ENCODE results near the gene GRIN3B. TPM values are rescaled to one million over a fixed set of nuclear protein-coding genes. Genes with fewer than 3 reads are reported as not detected.

GRIN3B gene
- total and polyA plus RNA-seq, 10 of the 15 experiments (the other 5 are each of a cell fraction or from before 2014, with no cell fraction given): 0.15 TPM; not detected in 9

DNA sequence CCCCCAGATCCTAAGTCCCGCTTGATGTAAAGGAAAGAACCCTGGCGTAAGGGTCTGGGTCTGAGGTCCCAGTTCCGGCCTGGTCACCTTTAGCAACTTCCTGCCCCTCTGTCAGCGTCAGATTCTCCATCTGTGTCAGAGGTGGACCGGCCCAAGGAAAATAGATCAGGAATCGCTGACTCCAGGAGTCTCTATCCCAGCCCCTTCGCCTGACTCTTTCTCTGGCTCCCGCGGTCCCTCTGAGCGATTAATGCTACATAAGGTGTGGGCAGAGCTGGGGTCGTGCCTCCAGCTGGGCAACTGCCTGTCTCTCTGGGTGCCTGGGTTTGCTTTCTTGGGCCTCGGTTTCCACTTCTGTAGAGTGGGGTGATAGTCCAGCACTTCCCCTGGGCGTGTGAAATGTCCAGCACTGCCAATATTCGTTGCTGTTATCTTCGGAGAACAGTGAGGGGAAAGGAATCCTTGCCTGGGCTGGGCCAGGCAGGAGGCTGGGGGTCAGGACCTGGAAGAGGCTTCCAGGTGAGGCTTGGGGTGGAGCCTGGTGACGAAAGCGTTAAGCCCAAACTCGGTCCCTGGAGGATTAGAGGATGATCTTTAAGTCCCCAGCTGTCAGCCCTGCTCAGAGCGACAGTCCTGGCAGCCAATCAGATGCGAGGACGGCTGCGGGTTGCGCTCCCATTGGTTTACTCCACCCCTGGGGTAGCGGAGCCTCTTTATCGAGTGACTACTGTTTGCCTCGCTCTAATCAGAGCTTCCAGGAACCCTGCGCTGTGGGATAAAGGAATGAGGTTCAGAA is 40.5 kb downstream of the GRIN3B start (continued):
- TF ChIP-seq NFYB (IDR thresholded peaks at IDR 0.05; ENCODE audit: insufficient read depth, low read depth, low read length) (peak; percentile 100), SUPT20H (IDR thresholded peaks at IDR 0.05; ENCODE audit: borderline replicate concordance, control insufficient read depth, low read depth, low read length) (no peak), PAX5 (IDR thresholded peaks at IDR 0.05; ENCODE audit: borderline replicate concordance, low read depth, low read length) (no peak), SREBF1 (IDR thresholded peaks at IDR 0.05; ENCODE audit: low read length) (no peak), GABPA (IDR thresholded peaks at IDR 0.05; ENCODE audit: low read depth) (no peak), SIN3A (IDR thresholded peaks at IDR 0.05; ENCODE audit: low read depth, low read length) (0 out of 2 replicates have a peak, but pooled peaks have one; percentile 44), BRCA1 (IDR thresholded peaks at IDR 0.05; ENCODE audit: low read depth, low read length) (no peak), POU2F2 (IDR thresholded peaks at IDR 0.05; ENCODE audit: borderline replicate concordance, low read depth, low read length) (peak; percentile 26; the same call in 1 of the 3 replicates), EP300 (IDR thresholded peaks at IDR 0.05; ENCODE audit: borderline replicate concordance in 1 of 2, control insufficient read depth in 1 of 2, low read depth in 2 of 2, low read length in 2 of 2) (no peak), STAT1 (conservative IDR thresholded peaks at IDR 0.05) (no peak), MEF2A (IDR thresholded peaks at IDR 0.05; ENCODE audit: insufficient read depth, low read depth, low read length) (no peak), HCFC1 (IDR thresholded peaks at IDR 0.05; ENCODE audit: low read length) (no peak), TCF3 (IDR thresholded peaks at IDR 0.05; ENCODE audit: borderline replicate concordance, insufficient read depth, low read depth, low read length) (peak; percentile 36; the same call in 1 of the 2 replicates), CEBPB (IDR thresholded peaks at IDR 0.05; ENCODE audit: borderline replicate concordance in 1 of 2, low read depth in 2 of 2, low read length in 2 of 2) (no peak), PML (IDR thresholded peaks at IDR 0.05; ENCODE audit: low read length) (no peak), YY1 (IDR thresholded peaks at IDR 0.05; ENCODE audit: low read depth, low read length) (no peak), IRF4 (IDR thresholded peaks at IDR 0.05; ENCODE audit: low read depth, low read length) (no peak), ASH2L (IDR thresholded peaks at IDR 0.05; ENCODE audit: borderline replicate concordance, low read depth) (no peak)
- TF ChIP-seq, protein P1, sequence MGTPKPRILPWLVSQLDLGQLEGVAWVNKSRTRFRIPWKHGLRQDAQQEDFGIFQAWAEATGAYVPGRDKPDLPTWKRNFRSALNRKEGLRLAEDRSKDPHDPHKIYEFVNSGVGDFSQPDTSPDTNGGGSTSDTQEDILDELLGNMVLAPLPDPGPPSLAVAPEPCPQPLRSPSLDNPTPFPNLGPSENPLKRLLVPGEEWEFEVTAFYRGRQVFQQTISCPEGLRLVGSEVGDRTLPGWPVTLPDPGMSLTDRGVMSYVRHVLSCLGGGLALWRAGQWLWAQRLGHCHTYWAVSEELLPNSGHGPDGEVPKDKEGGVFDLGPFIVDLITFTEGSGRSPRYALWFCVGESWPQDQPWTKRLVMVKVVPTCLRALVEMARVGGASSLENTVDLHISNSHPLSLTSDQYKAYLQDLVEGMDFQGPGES (IDR thresholded peaks at IDR 0.05): peak; percentile 91
- TF ChIP-seq, protein P2, sequence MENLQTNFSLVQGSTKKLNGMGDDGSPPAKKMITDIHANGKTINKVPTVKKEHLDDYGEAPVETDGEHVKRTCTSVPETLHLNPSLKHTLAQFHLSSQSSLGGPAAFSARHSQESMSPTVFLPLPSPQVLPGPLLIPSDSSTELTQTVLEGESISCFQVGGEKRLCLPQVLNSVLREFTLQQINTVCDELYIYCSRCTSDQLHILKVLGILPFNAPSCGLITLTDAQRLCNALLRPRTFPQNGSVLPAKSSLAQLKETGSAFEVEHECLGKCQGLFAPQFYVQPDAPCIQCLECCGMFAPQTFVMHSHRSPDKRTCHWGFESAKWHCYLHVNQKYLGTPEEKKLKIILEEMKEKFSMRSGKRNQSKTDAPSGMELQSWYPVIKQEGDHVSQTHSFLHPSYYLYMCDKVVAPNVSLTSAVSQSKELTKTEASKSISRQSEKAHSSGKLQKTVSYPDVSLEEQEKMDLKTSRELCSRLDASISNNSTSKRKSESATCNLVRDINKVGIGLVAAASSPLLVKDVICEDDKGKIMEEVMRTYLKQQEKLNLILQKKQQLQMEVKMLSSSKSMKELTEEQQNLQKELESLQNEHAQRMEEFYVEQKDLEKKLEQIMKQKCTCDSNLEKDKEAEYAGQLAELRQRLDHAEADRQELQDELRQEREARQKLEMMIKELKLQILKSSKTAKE (IDR thresholded peaks at IDR 0.05; ENCODE audit: low read depth, poor library complexity, severe bottlenecking): peak; percentile 52
- TF ChIP-seq, protein P3, sequence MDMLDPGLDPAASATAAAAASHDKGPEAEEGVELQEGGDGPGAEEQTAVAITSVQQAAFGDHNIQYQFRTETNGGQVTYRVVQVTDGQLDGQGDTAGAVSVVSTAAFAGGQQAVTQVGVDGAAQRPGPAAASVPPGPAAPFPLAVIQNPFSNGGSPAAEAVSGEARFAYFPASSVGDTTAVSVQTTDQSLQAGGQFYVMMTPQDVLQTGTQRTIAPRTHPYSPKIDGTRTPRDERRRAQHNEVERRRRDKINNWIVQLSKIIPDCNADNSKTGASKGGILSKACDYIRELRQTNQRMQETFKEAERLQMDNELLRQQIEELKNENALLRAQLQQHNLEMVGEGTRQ (IDR thresholded peaks at IDR 0.05; ENCODE audit: borderline replicate concordance, low read depth, low read length): no peak
- TF ChIP-seq, protein P4, sequence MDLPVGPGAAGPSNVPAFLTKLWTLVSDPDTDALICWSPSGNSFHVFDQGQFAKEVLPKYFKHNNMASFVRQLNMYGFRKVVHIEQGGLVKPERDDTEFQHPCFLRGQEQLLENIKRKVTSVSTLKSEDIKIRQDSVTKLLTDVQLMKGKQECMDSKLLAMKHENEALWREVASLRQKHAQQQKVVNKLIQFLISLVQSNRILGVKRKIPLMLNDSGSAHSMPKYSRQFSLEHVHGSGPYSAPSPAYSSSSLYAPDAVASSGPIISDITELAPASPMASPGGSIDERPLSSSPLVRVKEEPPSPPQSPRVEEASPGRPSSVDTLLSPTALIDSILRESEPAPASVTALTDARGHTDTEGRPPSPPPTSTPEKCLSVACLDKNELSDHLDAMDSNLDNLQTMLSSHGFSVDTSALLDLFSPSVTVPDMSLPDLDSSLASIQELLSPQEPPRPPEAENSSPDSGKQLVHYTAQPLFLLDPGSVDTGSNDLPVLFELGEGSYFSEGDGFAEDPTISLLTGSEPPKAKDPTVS (IDR thresholded peaks at IDR 0.05; ENCODE audit: low read depth, low read length): no peak
- TF ChIP-seq, protein P5, sequence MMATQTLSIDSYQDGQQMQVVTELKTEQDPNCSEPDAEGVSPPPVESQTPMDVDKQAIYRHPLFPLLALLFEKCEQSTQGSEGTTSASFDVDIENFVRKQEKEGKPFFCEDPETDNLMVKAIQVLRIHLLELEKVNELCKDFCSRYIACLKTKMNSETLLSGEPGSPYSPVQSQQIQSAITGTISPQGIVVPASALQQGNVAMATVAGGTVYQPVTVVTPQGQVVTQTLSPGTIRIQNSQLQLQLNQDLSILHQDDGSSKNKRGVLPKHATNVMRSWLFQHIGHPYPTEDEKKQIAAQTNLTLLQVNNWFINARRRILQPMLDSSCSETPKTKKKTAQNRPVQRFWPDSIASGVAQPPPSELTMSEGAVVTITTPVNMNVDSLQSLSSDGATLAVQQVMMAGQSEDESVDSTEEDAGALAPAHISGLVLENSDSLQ (IDR thresholded peaks at IDR 0.05): peak; percentile 100

Measured in GM12878 (cell line).